Posterior vena cava (tissue), 2 donors: ENCODE measurements around the gene RBBP6. TPM values are rescaled to one million over a fixed set of nuclear protein-coding genes. Genes with fewer than 3 reads are reported as not detected.
"Not testable (repeated sequence)": the region's sequence is repeated elsewhere in the genome, so short reads cannot be mapped to it uniquely, and the experiment has no call there.

Experiments used
- DNase-seq: peaks from one replicate; pipeline ENCODE4 v3.0.0-alpha.2; 2020; ENCODE audit warnings: low spot score
- intact Hi-C, 2 donors: fragments of 100-400 bp; cut with DNase I; formaldehyde crosslinking; loops; one replicate each; pipeline versions ENCODE4 v1.14.1 to v1.14.2; 2022 to 2023
- long read RNA-seq, 2 donors: library from polyadenylated mRNA; unstranded; transcript quantifications; one replicate each; pipeline ENCODE4 v2.0.0, GENCODE V29; 2020 to 2021
- total RNA-seq, 2 donors: library from RNA; stranded (reverse); fragmentation: NEBNext Ultra II Directional; extraction: Animal tissue kit (Norgen Biotek cat#: 25700); gene quantifications; one replicate each; pipeline ENCODE4 v1.2.1, GENCODE V29; 2021
- donor health status: DM: yes; HTN: yes; CAD: no.
- donor health status: DM: yes; HTN: yes; CAD: no.

The RBBP6 gene
- total RNA-seq = 10 to 100 TPM; 43.7 to 46.7 TPM
- long read RNA-seq, donor 1, partial matches to known transcripts = 7 of 8 reads
- long read RNA-seq, donor 1, other reads (novel, unspliced or antisense) = 1 of 8 reads
- long read RNA-seq, donor 2, partial matches to known transcripts = 8 of 8 reads
- long read RNA-seq, donor 2, other reads (novel, unspliced or antisense) = 0 of 8 reads

GRCh38 chr16:24539295-24539849 is at the start of gene RBBP6:
TSS of gene RBBP6 (plus strand) at chr16:24539566. CDS start at chr16:24540627, 1,061 bp downstream.
- DNase-seq = peak; percentile 98
- intact Hi-C loops = no loop called here

- intact Hi-C loops = no loop called here
- DNase-seq = no peak
Measured at GRCh38 chr16:24490866-24491265, 48.5 kb upstream of the RBBP6 start.

- intact Hi-C loops = no loop called here
- DNase-seq = no peak
Measured at GRCh38 chr16:24491731-24492130, 47.6 kb upstream of the RBBP6 start.

- intact Hi-C loops = no loop called here
- DNase-seq = no peak
Measured at GRCh38 chr16:24493821-24494220, 45.5 kb upstream of the RBBP6 start.

- intact Hi-C loops = not testable (repeated sequence)
Measured at GRCh38 chr16:24495207-24495606, 44.2 kb upstream of the RBBP6 start.

GRCh38 chr16:24497440-24497839 is 41.9 kb upstream of the RBBP6 start:
- no peak for DNase-seq
- intact Hi-C loops = no loop called here

More at GRCh38 chr16:24495207-24495606, 44.2 kb upstream of the RBBP6 start:
- DNase-seq = not testable (repeated sequence)

- intact Hi-C loops = no loop called here
Measured at GRCh38 chr16:24499193-24499814, 40.1 kb upstream of the RBBP6 start.

GRCh38 chr16:24504472-24505345 is 34.7 kb upstream of the RBBP6 start:
- DNase-seq = no peak
- intact Hi-C loops = loop anchor here (5.0 kb wide), 2 partner anchors 447 to 462 kb away; no protein-coding TSS in a partner anchor

More at GRCh38 chr16:24499193-24499814, 40.1 kb upstream of the RBBP6 start:
- no peak for DNase-seq

- intact Hi-C loops = loop anchor here (5.0 kb wide), 1 partner anchor 464 kb away; no protein-coding TSS in a partner anchor
Measured at GRCh38 chr16:24505959-24506358, 33.4 kb upstream of the RBBP6 start.

GRCh38 chr16:24507959-24508480 is 31.3 kb upstream of the RBBP6 start:
- intact Hi-C loops = loop anchor here (5.0 kb wide), 1 partner anchor 466 kb away; no protein-coding TSS in a partner anchor
- DNase-seq = no peak

More at GRCh38 chr16:24505959-24506358, 33.4 kb upstream of the RBBP6 start:
- DNase-seq = no peak

- DNase-seq = no peak
- intact Hi-C loops = loop anchor here (5.0 kb wide), 1 partner anchor 466 kb away; no protein-coding TSS in a partner anchor
Measured at GRCh38 chr16:24508614-24509013, 30.8 kb upstream of the RBBP6 start.

GRCh38 chr16:24509536-24509935 is 29.8 kb upstream of the RBBP6 start:
- intact Hi-C loops = loop anchor here (5.0 kb wide), 1 partner anchor 467 kb away; no protein-coding TSS in a partner anchor
- no peak for DNase-seq

GRCh38 chr16:24511174-24511573 is 28.2 kb upstream of the RBBP6 start:
- intact Hi-C loops = no loop called here
- no peak for DNase-seq

GRCh38 chr16:24511792-24512191 is 27.6 kb upstream of the RBBP6 start:
- intact Hi-C loops = no loop called here
- no peak for DNase-seq

GRCh38 chr16:24514096-24514495 is 25.3 kb upstream of the RBBP6 start:
- DNase-seq = no peak
- intact Hi-C loops = no loop called here

- intact Hi-C loops = no loop called here
- no peak for DNase-seq
Measured at GRCh38 chr16:24515186-24515585, 24.2 kb upstream of the RBBP6 start.

- peak; percentile 87 for DNase-seq
- intact Hi-C loops = no loop called here
Measured at GRCh38 chr16:24516900-24517669, 22.3 kb upstream of the RBBP6 start.

- no peak for DNase-seq
- intact Hi-C loops = no loop called here
Measured at GRCh38 chr16:24518498-24518897, 20.9 kb upstream of the RBBP6 start.

GRCh38 chr16:24520983-24521382 is 18.4 kb upstream of the RBBP6 start:
- intact Hi-C loops = no loop called here

More at GRCh38 chr16:24520983-24521382, 18.4 kb upstream of the RBBP6 start:
- no peak for DNase-seq
